Spinal cord (tissue), 10 donors: ENCODE measurements around the gene SERTAD2. TPM values are rescaled to one million over a fixed set of nuclear protein-coding genes. Genes with fewer than 3 reads are reported as not detected.
A peak's percentile ranks its signal among the peaks of the same experiment; 100 is the strongest.

Experiments
- DNase-seq, 6 donors: peaks; one replicate each; pipeline versions ENCODE4 v3.0.0 to v3.0.0-alpha.2; 2013 to 2015; ENCODE audit warnings: low spot score in 6 of 6, low read depth in 4 of 6
- H3K27ac ChIP-seq: one replicate; pipeline ENCODE4 v1.5.1; 2013; ENCODE audit warnings: low read depth, low read length, control low read depth
- H3K27me3 ChIP-seq: one replicate; pipeline ENCODE4 v1.6.1; 2013; ENCODE audit warnings: low read length; ENCODE audit not compliant: control insufficient read depth, insufficient read depth
- H3K36me3 ChIP-seq: one replicate; pipeline ENCODE4 v1.6.1; 2013; ENCODE audit warnings: low read length; ENCODE audit not compliant: control insufficient read depth, insufficient read depth
- H3K4me1 ChIP-seq: one replicate; pipeline ENCODE4 v1.6.1; 2013; ENCODE audit warnings: low read length; ENCODE audit not compliant: control insufficient read depth, insufficient read depth
- H3K4me3 ChIP-seq: one replicate; pipeline ENCODE4 v1.5.1; 2013; ENCODE audit warnings: low read depth, low read length, control low read depth
- H3K9me3 ChIP-seq: one replicate; pipeline ENCODE4 v1.6.1; 2013; ENCODE audit warnings: low read length; ENCODE audit not compliant: control insufficient read depth, insufficient read depth
- WGBS: methylation state at CpG from one replicate; pipeline ENCODE4 v1.1.5; 2013; ENCODE audit warnings: missing lambda C conversion rate; ENCODE audit not compliant: insufficient coverage; 5-methylcytosine and 5-hydroxymethylcytosine counted together
- long read RNA-seq, 4 donors: transcript quantifications; one replicate each; lab custom pipeline, GENCODE V29; 2026
- polyA plus RNA-seq, 2 donors: library from polyadenylated mRNA; unstranded; fragments of 120-200 nt; gene quantifications; one replicate each; pipeline ENCODE4 v1.2.1, GENCODE V29; 2013; ENCODE audit not compliant: insufficient read length in 2 of 2
- total RNA-seq, 2 donors: library from RNA; depleted of rRNA in 1 of 2; stranded (reverse); fragments of 120-200 nt in 1 of 2; fragments of >200 nt in 1 of 2; gene quantifications; one replicate each; pipeline versions ENCODE4 v1.2.3 to v1.2.4, GENCODE V29; 2013 to 2014
- donor health status: healthy.

The SERTAD2 gene
- total RNA-seq (1 to 10 TPM; 5.0 to 7.7 TPM), polyA plus RNA-seq (10 to 100 TPM; 11.7 to 15.4 TPM)
- long read RNA-seq, donor 1, full-length matches to known transcripts, result 5 of 5 reads
- long read RNA-seq, donor 1, partial matches to known transcripts, result 0 of 5 reads
- long read RNA-seq, donor 1, other reads (novel, unspliced or antisense), result 0 of 5 reads
- long read RNA-seq, donor 2, full-length matches to known transcripts, result 6 of 6 reads
- long read RNA-seq, donor 2, partial matches to known transcripts, result 0 of 6 reads
- long read RNA-seq, donor 2, other reads (novel, unspliced or antisense), result 0 of 6 reads
- long read RNA-seq, donor 3, full-length matches to known transcripts, result 2 of 2 reads
- long read RNA-seq, donor 3, partial matches to known transcripts, result 0 of 2 reads
- long read RNA-seq, donor 3, other reads (novel, unspliced or antisense), result 0 of 2 reads
- long read RNA-seq, donor 4, full-length matches to known transcripts, result 7 of 7 reads
- long read RNA-seq, donor 4, partial matches to known transcripts, result 0 of 7 reads
- long read RNA-seq, donor 4, other reads (novel, unspliced or antisense), result 0 of 7 reads

DNA sequence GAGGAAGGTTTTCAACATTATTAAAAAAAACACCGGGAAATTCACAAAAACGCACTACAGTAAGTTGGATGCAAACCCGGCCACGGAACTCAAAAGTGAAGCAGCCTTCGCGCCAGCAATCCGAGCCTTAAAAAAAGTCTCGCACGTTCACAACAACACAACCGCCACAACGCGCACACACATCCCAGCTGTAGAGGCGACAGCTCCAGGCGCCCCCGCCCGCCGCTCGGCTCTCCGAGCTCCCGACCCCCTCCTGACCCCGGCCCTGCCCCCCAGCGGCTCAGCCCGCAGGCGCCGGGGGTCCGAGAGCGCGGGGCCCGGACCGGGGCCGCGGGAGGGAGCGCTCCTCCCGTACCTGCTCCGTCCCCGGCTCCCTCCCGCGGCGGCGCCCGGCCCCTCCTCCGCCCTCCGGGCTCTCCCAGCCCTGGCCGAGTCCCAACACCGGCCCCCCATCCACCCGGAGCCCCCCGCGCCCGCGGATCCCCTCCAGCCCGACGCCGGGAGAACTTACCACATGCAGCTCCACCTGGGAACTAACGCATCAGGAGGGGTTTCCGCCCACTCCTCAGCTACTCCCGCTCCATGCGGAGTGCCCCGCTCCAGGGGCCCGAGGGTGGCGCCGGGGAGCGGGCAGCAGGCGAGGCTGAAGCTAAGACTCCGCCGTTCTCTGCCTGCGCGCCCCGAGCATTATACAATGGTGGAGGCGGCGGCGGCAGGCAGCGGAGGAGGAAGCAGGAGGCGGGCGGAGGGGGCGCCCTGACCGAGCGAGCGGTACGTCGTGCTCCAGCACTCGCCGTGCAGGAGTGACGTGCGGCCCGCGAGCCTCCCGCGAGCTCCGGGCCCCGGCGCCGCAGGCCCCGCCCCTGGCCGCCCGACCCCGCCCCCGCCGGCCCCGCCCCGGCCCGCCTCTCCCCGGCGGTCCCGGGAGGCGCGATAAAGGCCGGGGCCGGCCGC is at the start of gene SERTAD2:
Gene SERTAD2, minus strand, starts transcription at position 805 of the 954 bp plus-strand sequence. CDS start 17,042 bp downstream, outside the sequence.
- no peaks in the 10 kb centered on the region for H3K36me3 ChIP-seq
- H3K4me3 ChIP-seq, result peak within 1 kb of the TSS; percentile 96
- peak in 4 of 6 donors; percentile 63 to 95 (median 82) for DNase-seq
- WGBS, result 0% methylated on average over 107 of the region's 109 CpGs
- no peaks in the 10 kb centered on the region for H3K9me3 ChIP-seq
- H3K27me3 ChIP-seq, result no peaks in the 10 kb centered on the region
- peak within 1 kb of the TSS; percentile 99 for H3K27ac ChIP-seq
- H3K4me1 ChIP-seq, result peaks cover 11% of the 10 kb centered on the region

DNA sequence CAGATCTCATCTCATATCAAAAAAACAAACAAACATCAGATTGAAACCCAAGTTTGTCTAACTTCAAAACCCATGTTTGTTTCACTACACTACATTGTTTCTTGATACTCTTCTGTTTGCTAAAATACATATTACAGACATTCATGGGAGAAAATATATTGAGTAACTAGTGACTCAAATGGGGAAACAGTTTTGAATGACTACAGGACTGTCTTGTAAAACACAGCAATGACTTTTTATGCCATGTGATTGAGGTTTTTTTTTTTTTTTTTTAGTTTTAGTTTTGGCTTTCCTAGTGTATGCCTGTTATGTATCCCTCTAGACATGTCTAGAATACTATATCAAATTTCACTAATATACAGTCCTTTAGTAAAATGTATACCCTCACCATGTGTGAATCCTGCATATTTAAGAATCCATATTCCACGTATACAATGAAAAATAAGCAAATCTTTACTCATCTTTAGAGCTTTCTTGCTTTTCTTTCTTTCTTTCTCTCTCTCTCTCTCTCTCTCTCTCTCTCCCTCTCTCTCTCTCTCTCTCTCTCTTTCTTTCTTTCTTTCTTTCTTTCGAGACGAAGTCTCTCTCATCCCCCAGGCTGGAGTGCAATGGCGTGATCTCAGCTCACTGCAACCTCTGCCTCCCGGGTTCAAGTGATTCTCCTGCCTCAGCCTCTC is 46.6 kb upstream of the SERTAD2 start:
- WGBS, result 100% methylated on average over 1 of the region's 5 CpGs
- no peak for DNase-seq
- Histone ChIP-seq H3K27me3 (no peaks in the 10 kb centered on the region), H3K9me3 (no peaks in the 10 kb centered on the region), H3K27ac (no peak overlapping the region), H3K4me1 (no peaks in the 10 kb centered on the region), H3K36me3 (no peaks in the 10 kb centered on the region), H3K4me3 (no peak overlapping the region)

DNA sequence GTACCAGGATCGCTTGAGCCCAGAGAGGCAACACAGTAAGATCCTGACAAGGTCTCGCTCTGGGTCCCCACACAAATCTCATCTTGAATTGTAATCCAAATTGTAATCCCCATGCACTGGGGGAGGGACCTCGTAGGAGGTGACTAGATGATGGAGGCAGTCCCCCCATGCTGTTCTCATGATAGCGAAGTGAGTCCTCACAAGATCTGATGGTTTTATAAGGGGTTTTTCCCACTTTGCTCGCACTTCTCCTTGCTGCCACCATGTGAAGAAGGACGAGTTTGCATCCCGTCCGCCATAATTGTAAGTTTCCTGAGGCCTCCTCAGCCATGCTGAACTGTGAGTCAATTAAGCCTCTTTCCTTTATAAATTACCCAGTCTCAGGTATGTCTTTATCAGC is 46.0 kb upstream of the SERTAD2 start:
- Histone ChIP-seq H3K27me3 (no peaks in the 10 kb centered on the region), H3K4me1 (no peaks in the 10 kb centered on the region), H3K9me3 (no peaks in the 10 kb centered on the region), H3K27ac (no peak overlapping the region), H3K36me3 (no peaks in the 10 kb centered on the region), H3K4me3 (no peak overlapping the region)
- DNase-seq, result no peak
- 98% methylated on average over 8 of the region's 8 CpGs for WGBS

DNA sequence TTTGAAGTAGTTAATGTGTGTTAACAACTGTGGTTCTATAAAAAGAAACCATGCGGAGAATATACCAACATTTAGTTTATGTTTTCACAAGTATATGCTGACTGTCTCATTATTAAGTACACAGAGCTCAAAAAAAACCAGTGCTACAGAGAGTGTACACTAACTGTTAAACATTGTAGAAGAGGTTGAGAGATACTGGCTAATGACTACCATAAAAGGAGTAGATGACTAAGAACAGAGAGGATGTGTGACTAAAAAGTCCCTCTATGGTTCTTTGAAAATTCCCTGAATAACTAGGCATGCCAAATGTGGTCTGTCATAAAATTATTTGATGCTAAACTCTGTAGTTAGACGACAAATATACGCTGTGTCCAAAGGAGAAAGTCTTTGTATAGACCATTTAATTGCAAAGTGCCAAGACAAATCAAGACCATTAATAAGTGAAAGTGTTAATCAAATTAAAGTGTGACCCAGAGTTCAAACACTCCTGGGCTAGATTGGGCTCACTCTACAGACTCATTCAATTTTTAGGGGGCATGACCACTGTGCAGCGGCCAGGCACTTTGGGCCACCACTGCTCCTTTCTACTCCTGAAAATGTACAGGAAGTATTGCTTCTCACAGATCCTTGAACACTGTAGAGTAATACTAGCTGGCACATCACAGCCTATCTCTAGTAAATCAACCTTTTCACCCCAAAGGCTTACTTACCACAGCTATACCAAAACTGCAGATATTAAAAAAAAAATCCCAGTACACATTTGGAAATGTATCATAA is 45.1 kb upstream of the SERTAD2 start:
- H3K4me1 ChIP-seq, result no peaks in the 10 kb centered on the region
- no peaks in the 10 kb centered on the region for H3K9me3 ChIP-seq
- no peak for DNase-seq
- no peak overlapping the region for H3K4me3 ChIP-seq
- no peak overlapping the region for H3K27ac ChIP-seq
- WGBS, result 63% methylated on average over 3 of the region's 4 CpGs
- no peaks in the 10 kb centered on the region for H3K27me3 ChIP-seq
- no peaks in the 10 kb centered on the region for H3K36me3 ChIP-seq

GRCh38 chr2:64698177-64698643 is 44.5 kb upstream of the SERTAD2 start:
- H3K4me3 ChIP-seq, result no peak overlapping the region
- H3K36me3 ChIP-seq, result no peaks in the 10 kb centered on the region
- no peaks in the 10 kb centered on the region for H3K27me3 ChIP-seq
- H3K27ac ChIP-seq, result no peak overlapping the region
- WGBS, result 100% methylated on average over 1 of the region's 2 CpGs
- no peaks in the 10 kb centered on the region for H3K4me1 ChIP-seq
- no peaks in the 10 kb centered on the region for H3K9me3 ChIP-seq
- no peak for DNase-seq

DNA sequence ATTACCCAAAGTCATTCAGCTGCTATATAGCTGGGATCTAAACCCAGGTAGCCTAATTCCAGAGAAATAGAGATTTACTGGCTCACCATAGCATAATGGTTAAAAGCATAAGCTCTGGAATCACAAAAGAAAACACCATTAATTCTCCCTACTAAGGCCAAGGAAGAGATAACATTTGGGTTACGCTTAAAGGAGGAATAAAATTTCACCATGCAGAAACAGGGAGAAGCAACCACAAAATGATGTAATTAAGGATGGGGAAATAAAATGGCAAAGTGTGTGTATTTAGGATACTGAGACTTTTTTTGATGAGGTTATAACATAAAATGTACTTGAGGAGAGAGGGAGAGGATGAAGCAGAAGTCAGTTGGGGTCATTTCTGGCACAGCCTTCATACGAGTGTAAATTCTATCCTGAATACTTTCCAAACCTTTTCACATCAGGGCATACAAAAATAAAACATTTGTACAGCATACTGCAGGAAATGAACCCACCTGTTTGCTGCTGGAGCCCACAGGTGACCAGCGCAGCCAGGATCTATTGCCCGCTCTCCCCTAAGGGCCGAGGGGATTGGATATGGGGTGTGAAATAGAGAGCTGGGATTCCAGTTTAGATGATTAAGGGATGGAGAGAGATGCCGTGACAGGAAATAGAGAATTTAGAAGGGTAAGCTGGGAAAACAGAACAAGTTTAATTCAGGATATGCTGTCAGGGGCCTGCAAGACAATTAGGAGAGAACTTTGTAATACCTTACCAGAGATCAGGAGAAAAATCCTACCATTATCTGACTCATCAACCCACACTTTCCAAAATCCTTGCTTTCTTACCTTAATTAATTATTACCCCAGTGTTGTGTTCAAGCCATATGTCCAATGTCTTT is 43.8 kb upstream of the SERTAD2 start:
- WGBS, result 100% methylated on average over 5 of the region's 6 CpGs
- Histone ChIP-seq H3K36me3 (no peaks in the 10 kb centered on the region), H3K4me3 (no peak overlapping the region), H3K27me3 (no peaks in the 10 kb centered on the region), H3K4me1 (no peaks in the 10 kb centered on the region), H3K9me3 (no peaks in the 10 kb centered on the region), H3K27ac (no peak overlapping the region)
- no peak for DNase-seq

DNA sequence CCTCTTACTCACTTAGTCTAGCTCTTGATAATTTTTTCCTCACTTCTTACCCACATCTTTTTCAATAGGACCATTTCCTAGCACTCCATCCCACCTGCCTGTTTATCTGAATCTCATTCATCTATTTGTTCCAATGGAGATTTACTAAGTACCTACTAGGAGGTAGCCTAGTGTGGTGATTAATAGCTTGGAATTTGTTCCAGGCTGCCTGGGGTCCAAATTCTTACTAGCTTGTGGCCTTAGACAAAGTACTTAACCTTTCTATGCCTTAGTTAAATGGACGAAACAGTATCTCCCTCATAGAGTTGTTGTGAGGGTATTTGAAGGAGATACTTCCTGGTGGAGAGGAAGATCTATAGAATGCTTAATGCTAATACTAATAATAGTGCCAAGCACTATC is 42.9 kb upstream of the SERTAD2 start:
- DNase-seq, result no peak
- Histone ChIP-seq H3K4me1 (no peaks in the 10 kb centered on the region), H3K9me3 (no peaks in the 10 kb centered on the region), H3K27ac (no peak overlapping the region), H3K36me3 (no peaks in the 10 kb centered on the region), H3K4me3 (no peak overlapping the region), H3K27me3 (no peaks in the 10 kb centered on the region)
- WGBS, result no CpG with 5 or more reads among the region's 1 CpG

DNA sequence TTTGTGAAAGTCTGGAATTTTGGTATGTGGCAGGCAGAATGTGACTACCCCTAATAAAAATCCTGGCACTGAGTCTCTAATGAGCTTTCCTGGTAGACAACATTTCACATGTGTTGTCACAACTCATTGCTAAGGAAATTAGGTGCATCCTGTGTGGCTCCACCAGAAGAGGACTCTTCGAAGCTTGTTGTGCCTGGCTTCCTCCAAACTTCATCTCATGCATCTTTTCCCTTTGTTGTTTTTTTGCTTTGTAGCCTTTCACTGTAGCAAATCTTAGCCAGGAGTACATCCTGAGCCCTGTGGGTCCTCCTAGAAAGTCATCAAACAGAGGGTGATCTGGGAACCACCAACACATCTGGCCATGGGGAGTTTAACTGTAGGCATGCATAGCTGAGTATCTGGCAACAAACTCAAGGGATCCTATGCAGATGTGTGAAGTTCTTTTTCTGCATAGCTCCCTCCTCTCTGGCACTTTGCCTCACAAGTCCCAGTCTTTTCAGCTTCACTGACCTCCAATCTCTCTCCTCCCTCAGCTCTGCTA is 42.1 kb upstream of the SERTAD2 start:
- Histone ChIP-seq H3K4me1 (no peaks in the 10 kb centered on the region), H3K36me3 (no peaks in the 10 kb centered on the region), H3K4me3 (no peak overlapping the region), H3K27me3 (no peaks in the 10 kb centered on the region), H3K27ac (no peak overlapping the region), H3K9me3 (no peaks in the 10 kb centered on the region)
- WGBS, result 79% methylated on average over 1 of the region's 1 CpG
- DNase-seq, result no peak
